Measurements from ENCODE around the gene PAK5. TPM values are rescaled to one million over a fixed set of nuclear protein-coding genes. Genes with fewer than 3 reads are reported as not detected.

PAK5 gene
- total RNA-seq, 1 donor from 2014 or later = not detected

- H3K27me3 ChIP-seq = no peaks in the 10 kb centered on the region
- intact Hi-C loops (cut with DNase I) = no loop called here
- no peaks in the 10 kb centered on the region for H3K4me1 ChIP-seq
- H3K36me3 ChIP-seq = no peaks in the 10 kb centered on the region
- TF ChIP-seq CTCF (IDR thresholded peaks at IDR 0.05) = no peak
- H3K9me3 ChIP-seq = no peaks in the 10 kb centered on the region
- H3K27ac ChIP-seq = no peak overlapping the region
- no peak for DNase-seq (ENCODE audit: low spot score in 2 of 2)
- H3K4me3 ChIP-seq = no peak overlapping the region
Observed at GRCh38 chr20:9877932-9878495, 39.1 kb upstream of the PAK5 start.

- Histone ChIP-seq H3K9me3 (no peaks in the 10 kb centered on the region), H3K36me3 (no peaks in the 10 kb centered on the region), H3K27me3 (no peaks in the 10 kb centered on the region), H3K4me1 (no peaks in the 10 kb centered on the region), H3K27ac (peak overlapping the region in 1 of 2 donors; percentile 51), H3K4me3 (no peak overlapping the region)
- no peak for TF ChIP-seq CTCF (IDR thresholded peaks at IDR 0.05)
- DNase-seq (ENCODE audit: low spot score in 2 of 2) = no peak
- intact Hi-C loops (cut with DNase I) = no loop called here
Observed at GRCh38 chr20:9867196-9867980, 28.5 kb upstream of the PAK5 start.

GRCh38 chr20:9852566-9852965 lies 13.7 kb upstream of the PAK5 start:
- no peaks in the 10 kb centered on the region for H3K36me3 ChIP-seq
- no peaks in the 10 kb centered on the region for H3K27me3 ChIP-seq
- no peak for DNase-seq (ENCODE audit: low spot score in 2 of 2)
- no peak overlapping the region for H3K27ac ChIP-seq
- TF ChIP-seq CTCF (IDR thresholded peaks at IDR 0.05) = no peak
- H3K9me3 ChIP-seq = no peaks in the 10 kb centered on the region
- H3K4me3 ChIP-seq = no peak overlapping the region
- intact Hi-C loops (cut with DNase I) = no loop called here
- no peaks in the 10 kb centered on the region for H3K4me1 ChIP-seq

DNA sequence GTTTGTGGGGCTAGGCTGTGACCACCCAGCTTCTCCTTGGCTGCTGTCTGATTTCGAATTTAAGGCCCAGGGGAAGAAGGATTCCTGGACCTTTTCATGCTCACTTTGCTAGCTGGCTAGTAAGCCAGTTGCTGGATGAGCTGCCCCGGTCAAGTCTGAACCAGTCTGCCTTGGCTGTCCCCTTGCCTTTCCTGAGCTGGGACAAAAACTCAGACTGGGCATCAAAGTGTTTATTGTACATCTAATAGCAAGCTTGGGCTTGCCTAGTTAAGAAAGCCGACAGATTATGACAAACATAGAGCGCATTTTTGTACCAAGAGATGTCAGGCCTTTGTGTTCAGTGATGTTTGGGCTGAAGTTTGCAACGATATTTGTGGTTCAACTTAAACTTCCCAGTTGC lies 750 bp upstream of the PAK5 start:
- no peak overlapping the region for H3K27ac ChIP-seq
- no peaks in the 10 kb centered on the region for H3K9me3 ChIP-seq
- intact Hi-C loops (cut with DNase I) = loop anchor here (10.0 kb wide), 1 partner anchor 775 kb away; the partner anchor contains the start of gene PLCB4
- H3K27me3 ChIP-seq = no peaks in the 10 kb centered on the region
- TF ChIP-seq CTCF (IDR thresholded peaks at IDR 0.05) = no peak
- no peaks in the 10 kb centered on the region for H3K4me1 ChIP-seq
- peak overlapping the region; percentile 53 to 75 for H3K4me3 ChIP-seq
- no peak for DNase-seq (ENCODE audit: low spot score in 2 of 2)
- no peaks in the 10 kb centered on the region for H3K36me3 ChIP-seq

DNA sequence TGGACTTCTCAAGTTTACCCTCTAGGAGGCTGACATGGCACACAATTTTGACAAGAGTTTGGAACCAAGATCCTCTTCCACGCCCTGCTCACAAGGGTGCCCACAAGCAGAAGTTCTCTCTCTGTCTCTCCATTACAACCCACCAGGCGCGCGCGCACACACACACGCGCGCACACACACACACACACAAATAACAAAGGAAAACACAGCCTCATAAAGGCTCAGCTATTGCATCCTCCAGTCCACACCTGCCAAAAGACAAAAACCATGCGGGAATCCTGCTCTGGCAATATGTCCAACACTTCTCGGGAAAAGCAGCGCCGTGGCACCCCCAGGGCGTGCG lies 870 bp downstream of the PAK5 start:
- Histone ChIP-seq H3K4me3 (peak overlapping the region; percentile 53 to 75), H3K27ac (no peak overlapping the region), H3K27me3 (no peaks in the 10 kb centered on the region), H3K4me1 (no peaks in the 10 kb centered on the region), H3K36me3 (no peaks in the 10 kb centered on the region), H3K9me3 (no peaks in the 10 kb centered on the region)
- DNase-seq (ENCODE audit: low spot score in 2 of 2) = no peak
- intact Hi-C loops (cut with DNase I) = loop anchor here (10.0 kb wide), 1 partner anchor 773 kb away; the partner anchor contains the start of gene PLCB4
- TF ChIP-seq CTCF (IDR thresholded peaks at IDR 0.05) = no peak
